DLD1 (cell line): ENCODE measurements around the gene FUT2.
"Not testable (repeated sequence)": the region's sequence is repeated elsewhere in the genome, so short reads cannot be mapped to it uniquely, and the experiment has no call there.

Experiments used
- in situ Hi-C: cut with HindIII; loops from 2 replicates; pipeline ENCODE4 v1.10.0; 2017; ENCODE audit warnings: low sequenced_read_pairs

Gene FUT2

DNA sequence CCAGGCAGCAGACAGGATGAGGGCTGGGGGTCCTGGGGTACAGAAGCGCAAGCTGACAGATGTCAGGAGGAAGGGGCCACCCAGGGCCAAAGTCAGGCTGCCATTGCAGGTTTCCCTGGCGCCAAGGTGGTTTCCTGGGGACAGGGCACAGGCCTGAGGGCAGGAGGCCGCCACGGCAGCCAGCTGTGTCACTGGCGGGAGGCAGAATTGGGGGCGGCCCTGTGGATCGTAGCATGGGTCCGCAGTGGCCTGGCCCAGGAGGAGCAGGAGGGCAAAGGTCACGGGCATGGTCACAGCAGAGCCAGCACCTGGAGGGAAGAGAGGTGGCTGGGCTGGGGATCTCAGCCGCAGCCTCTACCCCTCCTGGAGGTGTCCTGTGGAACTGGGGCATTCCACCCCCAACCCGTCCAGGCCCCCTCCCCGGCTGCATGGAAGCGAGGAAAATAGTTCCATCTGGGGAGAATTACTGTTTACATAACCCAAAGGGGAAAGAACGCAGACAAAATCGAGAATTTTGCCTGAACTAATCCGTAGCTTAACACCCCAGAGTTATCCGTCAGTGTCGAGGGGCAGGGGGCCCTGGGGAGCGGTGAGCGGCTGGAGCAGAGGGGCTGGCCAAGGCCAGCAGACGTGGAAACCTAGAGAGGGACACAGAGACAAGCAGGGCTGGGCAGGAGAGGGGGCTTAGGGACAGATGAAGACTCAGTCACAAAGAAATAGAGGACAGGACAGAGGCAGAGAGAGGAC, 24.9 kb upstream of the FUT2 start:
- in situ Hi-C loops, result no loop called here

DNA sequence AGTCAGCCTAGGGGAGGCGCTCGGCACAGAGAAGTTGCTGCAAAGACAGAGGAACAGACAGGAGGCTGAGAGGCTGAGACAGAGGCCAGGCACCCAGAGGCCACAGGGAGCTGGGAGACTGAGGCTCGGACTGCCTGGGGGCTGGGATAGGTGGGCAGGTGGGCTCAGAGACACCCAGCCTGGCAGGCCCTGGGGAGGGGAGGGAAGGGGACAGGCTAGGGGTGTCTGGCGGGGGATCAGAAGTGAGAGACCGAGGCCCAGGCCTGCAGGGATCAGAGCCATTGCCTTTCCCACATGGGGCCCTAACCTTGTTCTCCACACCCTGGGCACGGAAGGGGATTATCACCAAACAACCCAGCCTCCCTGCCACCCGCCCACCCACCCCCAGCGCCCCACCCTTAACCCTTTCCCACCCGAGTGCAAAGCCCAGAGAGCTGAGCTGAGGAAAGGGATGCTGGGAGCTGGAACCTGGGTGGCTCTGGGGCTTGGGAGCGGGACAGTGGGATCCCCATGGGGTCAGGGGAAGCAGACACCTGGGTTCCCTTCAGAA, 24.2 kb upstream of the FUT2 start:
- in situ Hi-C loops, result no loop called here

DNA sequence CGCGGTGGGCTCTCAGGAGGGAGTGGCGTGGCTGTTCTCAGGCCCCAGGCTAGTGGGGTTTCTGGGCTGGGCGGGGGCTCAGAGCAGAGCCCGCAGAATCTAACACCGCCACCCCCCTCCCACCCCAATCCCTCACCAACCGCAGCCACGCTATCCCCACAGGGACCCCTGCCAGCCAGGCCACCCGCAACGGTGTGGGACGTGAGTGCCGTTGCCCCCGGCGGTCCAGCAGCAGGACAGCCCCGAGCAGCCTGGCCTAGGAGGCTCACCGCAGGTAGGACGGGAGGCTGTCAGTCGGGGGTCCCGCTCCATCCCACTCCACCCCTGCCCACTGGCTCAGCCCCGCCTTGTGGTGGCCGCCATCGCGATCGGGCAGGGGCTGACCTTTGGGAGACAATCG, 22.8 kb upstream of the FUT2 start, which contains the start of gene NTN5:
Gene NTN5 (minus strand): TSS at position 24 of the 400 bp plus-strand sequence. CDS start 2,031 bp downstream, outside the sequence.
- in situ Hi-C loops, result no loop called here

DNA sequence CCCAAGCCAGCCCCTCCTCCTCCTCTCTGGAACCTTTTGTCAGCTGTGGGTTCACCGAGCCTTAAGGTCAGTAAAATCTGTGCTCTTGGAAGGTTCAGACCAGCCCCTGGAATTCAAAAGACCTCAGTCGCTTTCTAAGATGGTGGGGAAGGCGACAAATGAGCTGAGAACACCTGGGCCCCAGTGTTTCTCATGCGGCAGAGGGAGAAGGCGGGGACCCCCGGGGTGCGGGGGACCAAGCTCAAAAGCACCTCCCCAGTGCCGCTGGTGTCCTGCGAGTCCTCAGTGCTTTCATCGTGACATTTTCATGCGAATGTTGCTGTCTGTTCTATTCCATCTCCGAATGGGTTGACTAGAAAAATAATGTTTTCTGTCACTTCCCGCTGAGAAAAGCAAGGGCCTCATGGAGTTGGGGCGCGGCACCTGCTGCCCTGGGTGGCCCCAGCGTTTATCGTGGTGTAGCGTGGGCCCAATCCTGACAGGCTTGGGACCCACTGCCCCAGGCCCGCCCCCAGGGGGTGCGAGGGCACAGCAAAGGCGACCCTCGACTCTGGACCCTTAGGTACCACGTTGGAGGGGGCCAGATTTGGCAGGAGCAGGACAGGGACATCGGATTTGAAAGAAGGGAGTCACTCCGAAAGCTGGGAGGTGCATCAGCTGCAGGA, 22.2 kb upstream of the FUT2 start:
- in situ Hi-C loops, result no loop called here

DNA sequence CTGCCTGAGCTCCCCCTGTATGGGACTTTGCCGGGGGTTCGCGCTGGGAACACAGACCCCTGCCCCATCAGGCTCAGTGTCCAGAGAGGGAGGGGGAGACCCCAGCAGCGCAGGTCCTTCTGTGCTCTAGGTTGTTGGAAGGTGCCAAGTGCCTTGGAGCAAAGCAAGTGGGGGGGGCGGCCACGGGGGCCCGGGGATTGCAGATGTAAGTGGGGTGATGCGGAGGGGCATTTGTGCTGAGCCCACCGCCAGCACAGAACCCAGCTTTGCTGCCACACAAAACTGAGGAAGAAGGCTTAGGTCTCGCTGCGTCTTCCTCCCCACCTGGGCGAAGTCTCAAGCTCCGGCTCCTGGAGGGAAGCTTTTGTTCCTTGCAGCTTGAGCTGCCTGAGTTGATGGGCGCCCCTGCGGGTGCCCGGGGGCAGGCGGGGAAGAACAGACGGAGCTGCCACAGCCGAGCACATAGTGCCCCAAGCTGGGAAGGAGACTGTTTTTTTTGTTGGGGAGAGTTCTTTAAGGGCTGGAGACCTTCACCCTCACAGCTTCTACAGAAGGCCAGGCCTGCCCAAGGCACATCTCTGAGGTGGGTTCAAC, 21.5 kb upstream of the FUT2 start:
- in situ Hi-C loops, result no loop called here

DNA sequence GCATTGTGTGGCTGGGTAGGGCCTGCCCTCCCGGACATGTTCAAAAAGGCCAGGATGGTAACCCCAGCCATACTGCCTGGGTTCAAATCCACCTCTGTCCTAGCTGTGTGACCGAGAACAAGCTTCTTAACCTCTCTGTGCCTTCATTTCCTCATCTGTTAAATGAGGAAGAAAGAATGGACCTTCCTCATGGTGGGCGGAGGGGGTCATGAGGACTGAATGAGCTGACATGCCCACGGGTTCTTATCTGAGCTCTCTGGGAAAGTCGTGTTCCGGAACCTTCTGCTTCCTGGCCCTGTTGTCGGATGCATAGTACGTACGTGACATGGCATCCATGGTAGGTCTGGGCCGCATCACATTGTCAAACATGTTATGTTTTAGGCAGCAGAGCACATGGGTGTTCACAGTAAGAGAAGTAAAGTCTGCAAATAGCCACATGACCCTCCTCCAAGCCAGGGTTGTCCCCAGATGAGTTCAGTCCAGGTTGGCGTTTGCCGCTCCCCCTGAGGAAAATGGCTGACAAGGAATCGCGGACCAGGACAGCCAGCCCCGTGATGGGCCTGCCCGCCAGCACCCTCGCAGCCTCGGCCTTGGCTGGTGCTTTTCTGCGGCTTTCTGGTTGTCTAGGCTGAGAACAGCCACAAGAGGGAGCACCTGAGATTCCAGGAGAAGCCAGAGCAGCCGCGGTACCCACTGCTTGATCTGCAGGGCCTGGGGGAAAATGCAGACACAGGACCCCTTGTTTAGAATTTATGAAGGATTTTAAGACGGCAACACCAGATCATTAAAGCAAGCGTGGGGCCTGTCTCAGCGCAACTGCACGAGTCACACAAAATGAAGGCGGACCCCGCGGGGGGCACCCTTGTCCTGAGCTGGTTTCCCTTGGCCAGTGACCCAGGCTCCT, 20.6 kb upstream of the FUT2 start:
- in situ Hi-C loops, result no loop called here

DNA sequence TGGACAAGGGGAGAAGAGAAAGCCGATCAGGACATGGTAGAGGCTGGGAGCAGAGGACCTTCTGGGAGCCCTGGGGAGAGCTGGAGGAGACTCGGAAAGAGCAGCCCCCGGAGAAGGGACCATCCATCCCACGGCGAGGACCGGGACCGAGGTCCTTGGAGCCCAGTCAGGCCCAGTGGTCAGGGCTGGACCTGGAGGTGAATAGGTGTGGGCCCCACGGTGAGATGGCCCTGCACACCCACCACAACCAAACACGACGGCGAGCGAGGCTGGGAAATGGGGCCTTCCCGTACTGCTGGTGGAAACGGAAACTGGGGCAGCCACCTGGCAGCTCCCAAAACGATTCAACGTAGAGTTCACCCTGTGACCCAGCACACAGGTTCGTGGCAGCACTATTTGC, 19.3 kb upstream of the FUT2 start:
- in situ Hi-C loops, result no loop called here

DNA sequence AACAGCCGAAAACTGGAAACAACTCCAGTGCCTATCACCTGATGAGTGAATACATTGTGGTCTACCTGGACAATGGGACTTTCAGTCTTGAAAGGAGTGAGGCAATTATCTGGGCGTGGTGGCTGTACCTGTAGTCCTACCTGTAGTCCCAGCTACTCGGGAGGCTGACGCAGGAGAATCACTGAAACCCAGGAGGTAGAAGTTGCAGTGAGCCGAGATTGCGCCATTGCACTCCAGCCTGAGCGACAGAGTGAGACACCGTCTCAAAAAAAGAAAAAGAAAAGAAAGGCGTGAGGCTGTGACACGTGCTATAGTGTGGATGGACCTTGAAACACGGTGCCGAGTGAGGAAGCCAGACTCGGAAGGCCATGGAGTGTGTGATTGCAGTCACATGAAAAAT, 18.9 kb upstream of the FUT2 start:
- in situ Hi-C loops, result no loop called here

DNA sequence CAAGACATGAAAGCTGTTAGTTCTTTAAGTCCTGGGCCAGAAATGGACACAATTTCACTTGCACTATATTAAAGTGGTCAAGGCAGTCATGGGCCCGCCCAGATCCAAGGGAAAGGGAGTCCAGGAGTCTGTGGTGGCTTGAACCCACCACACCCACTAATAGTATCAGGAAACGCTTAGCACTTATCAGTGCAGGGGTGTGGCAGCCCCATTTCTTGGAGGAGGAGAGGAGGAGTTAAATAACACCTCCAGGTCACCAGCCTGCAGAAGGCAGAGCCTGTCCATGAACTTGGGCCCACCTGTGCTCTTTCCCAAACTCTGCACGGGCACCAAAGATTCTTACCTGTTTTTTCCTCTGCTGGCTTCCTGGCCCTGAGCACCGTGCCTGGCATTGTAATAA, 17.6 kb upstream of the FUT2 start:
- in situ Hi-C loops, result no loop called here

DNA sequence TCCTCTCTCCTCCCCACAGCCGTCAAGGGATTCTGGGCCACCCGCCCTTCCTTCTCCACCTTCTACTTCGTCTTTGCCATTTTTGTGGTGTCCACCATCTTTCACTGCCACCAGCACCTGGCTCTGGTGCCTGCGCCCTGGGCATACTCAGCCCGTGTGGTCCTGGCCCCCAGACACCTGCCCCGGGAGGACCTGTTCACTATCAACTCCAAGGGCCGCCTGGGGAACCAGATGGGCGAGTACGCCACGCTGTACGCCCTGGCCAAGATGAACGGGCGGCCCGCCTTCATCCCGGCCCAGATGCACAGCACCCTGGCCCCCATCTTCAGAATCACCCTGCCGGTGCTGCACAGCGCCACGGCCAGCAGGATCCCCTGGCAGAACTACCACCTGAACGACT, 15.8 kb upstream of the FUT2 start:
- in situ Hi-C loops, result not testable (repeated sequence)

DNA sequence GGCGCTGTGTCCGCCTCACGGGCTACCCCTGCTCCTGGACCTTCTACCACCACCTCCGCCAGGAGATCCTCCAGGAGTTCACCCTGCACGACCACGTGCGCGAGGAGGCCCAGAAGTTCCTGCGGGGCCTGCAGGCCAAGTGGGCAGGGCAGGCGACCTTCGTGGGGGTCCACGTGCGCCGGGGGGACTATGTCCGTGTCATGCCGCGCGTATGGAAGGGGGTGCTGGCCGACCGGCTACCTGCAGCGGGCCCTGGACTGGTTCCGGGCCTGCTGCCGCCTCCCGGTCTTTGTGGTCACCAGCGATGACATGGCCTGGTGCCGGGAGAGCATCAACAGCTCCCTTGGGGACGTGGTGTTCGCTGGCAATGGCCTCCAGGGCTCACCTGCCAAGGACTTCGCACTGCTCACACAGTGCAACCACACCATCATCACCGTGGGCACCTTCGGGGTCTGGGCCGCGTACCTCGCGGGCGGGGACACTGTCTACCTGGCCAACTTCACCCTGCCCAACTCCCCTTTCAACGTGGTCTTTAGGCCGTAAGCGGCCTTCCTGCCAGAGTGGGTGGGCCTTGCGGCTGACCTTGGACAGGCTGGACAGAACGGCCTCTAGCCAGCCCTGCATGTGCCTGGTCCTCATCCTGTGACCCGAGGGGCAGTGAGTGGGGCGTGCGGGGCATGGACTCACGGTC, 15.2 kb upstream of the FUT2 start:
- in situ Hi-C loops, result no loop called here

DNA sequence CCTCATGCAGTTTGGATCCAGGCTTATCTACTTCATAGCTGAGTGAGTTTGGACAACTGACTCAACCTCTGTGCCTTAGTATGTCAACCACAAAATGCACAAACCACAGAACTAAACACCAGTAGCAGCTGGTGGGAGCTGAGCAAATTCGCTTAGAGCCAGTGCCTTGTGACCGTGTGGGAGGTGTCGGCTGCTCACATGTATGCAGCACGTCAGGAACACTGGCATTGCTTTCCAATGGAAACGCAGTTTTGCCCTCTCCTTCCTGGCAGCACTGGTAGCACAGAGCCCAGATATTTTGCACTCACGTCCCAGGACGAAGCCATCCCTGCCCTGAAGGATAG, 14.7 kb upstream of the FUT2 start:
- in situ Hi-C loops, result no loop called here

DNA sequence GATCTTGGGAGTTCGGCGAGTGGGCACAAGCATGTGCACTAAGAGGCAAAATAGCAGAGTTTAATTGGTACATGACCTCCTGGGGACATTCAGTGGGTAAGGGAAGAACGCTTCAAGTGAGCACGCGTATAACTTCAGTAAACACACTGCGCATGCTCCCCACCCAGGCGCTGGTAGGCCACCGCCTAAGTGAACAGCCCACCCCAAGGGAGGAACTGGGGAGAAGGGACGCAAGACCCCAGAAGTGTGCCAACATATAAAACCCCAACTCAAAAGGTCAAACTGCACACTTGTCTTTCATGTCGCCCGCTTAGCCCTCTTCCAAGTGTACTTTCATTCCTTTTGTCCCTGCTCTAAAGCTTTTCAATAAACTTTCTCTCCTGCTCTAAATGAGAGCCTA, 12.4 kb upstream of the FUT2 start:
- in situ Hi-C loops, result no loop called here

DNA sequence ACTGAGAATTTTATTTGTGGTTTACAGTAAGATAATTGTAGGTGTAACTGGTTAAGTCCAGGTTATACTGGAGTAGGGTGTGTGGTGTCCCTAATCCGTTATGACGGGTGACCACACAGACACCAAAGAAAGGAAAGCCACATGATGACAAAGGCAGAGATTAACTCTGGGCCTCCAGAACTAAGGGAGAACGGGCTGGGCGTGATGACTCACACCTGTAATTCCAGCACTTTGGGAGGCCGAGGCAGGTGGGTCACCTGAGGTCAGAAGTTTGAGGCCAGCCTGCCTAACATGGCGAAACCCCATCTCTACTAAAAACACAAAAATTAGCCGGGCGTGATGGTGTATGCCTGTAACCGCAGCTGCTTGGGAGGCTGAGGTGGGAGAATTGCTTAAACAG, 10.2 kb upstream of the FUT2 start:
- in situ Hi-C loops, result no loop called here

DNA sequence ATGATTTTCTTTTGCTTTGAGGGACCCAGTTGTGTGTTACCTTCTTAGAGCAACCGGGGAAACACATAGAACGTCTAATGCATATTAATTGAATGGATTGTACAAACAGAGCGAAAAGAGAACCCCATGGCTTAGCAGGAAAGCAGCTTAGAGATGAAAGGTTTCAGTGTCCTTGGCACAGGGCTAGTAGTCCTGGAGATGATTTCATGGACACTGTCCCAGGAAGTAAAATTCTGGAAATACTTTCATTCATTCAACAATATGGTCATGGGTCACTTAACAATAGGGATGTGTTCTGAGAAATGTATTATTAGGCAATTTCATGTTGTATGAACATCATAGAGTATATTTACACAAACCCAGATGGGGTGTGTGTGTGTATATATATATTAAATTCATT, 9.7 kb upstream of the FUT2 start:
- in situ Hi-C loops, result no loop called here

DNA sequence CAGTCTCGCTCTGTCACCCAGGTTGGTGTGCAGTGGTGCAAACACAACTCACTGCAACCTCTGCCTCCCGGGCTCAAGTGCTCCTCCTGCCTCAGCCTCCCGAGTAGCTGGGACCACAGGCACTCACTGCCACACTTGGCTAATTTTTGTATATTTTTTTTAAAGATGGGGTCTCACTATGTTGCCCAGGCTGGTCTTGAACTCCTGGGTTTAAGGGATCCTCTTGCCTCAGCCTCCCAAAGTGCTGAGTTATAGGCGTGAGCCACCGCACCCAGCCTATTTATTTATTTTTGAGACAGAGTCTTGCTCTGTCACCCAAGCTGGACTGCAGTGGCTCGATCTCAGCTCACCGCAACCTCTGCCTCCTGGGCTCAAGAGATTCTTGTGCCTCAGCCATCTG, 9.1 kb upstream of the FUT2 start:
- in situ Hi-C loops, result not testable (repeated sequence)

DNA sequence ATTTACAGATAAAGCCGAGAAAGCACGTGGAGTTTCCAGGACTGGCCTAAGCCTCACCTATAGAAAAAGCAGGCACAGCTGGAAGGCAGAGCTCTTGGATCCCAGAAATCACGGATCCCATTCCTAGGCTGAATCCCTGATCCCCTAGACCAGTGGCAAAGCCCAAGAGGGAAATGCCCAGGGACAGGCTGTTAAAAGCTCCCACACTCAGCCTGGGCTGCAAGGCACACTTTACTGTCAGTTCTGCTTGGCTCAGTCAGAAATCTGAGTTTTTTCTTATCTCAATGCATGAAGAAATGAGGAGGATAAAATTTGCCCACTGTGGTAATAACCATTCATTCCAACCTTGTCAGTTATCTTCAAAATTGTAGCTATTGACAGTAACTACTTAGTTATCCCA, 8.0 kb upstream of the FUT2 start:
- in situ Hi-C loops, result no loop called here

DNA sequence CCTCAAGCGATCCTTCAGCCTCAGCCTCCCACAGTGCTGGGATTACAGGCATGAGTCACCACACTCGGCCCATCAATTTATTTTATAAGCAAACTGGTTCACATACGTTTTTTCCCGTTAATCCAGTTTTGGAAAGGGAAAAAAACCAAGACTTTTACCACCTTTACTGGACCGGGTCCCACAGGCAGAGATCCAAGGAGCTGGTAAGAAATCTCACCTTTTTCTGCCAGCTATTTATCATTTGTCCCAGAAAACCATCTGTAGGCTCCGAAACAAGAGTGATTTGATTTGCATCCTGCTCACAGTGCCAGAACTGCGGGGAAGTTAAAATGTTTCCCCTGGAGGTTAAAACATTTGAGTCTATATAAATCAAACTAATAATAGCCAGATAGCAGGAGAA, 6.3 kb upstream of the FUT2 start:
- in situ Hi-C loops, result no loop called here

DNA sequence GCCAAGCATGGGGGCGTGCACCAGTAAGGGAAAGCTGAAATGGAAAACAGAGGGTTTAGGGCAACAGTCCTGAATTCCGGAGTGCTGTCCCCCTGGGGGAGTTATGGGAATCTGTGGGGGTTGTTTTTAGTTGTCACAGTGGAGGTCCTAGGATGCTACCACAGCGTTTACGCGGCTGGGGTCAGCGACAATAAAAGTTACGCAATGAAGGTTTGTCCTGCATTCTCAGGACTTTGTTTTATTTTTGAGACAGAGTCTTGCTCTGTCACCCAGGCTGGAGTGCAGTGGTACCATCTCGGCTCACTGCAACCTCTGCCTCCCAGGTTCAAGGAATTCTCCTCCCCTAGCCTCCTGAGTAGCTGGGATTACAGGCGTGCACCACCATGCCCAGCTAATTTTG, 2.1 kb upstream of the FUT2 start:
- in situ Hi-C loops, result not testable (repeated sequence)

DNA sequence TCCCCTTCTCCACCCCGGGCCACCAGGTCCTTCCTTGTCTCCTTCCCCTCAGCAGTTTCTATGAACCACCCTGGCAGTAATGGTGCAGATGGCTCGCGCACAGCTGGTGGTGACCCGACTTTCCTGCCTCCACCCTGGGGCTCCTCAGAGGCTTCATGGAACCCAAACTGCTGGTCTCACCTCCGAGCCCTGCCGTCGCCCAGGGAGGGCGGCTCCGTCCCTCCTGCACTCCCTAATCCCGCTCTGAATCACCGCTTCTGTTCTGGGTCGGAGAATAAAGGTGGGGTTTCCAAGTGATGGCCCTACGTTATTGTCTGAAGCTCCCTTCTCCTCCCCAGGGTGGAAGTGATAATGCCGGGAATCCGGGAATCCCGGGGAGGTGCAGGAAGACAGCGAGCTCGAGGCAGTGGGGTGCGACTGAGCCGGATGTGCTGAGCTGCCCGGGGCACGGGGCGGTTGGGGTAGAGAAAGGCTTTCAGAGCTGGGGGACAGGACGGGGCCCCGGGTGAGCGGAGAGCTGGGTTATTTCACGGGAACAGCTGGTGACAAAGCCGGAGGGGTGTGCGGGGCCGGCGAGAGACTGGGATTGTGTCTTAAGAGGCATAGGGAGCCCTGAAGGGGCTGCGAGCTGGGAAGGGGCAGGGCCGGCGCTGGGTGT, 711 bp downstream of the FUT2 start:
- in situ Hi-C loops, result no loop called here
